Skeletal muscle satellite cell (primary cell): ENCODE results near the gene FBXW2.
"Not testable (repeated sequence)": the region's sequence is repeated elsewhere in the genome, so short reads cannot be mapped to it uniquely, and the experiment has no call there.

Source experiments
- H3K27me3 ChIP-seq: 2 replicates; pipeline ENCODE4 v1.7.0; 2013; ENCODE audit warnings: low read length; ENCODE audit not compliant: control insufficient read depth, insufficient read depth
- H3K36me3 ChIP-seq: 2 replicates; pipeline ENCODE4 v1.7.0; 2013; ENCODE audit warnings: mild to moderate bottlenecking, control low read depth, low read length; ENCODE audit not compliant: insufficient read depth
- H3K4me1 ChIP-seq: 2 replicates; pipeline ENCODE4 v1.7.0; 2013; ENCODE audit warnings: low read length; ENCODE audit not compliant: control insufficient read depth, insufficient read depth
- H3K4me2 ChIP-seq: 2 replicates; pipeline ENCODE4 v1.7.0; 2013; ENCODE audit warnings: mild to moderate bottlenecking, low read length
- H3K4me3 ChIP-seq: 2 replicates; pipeline ENCODE4 v1.7.0; 2013; ENCODE audit warnings: low read length
- H3K9ac ChIP-seq: 2 replicates; pipeline ENCODE4 v1.7.0; 2013; ENCODE audit warnings: mild to moderate bottlenecking, low read depth, low read length, moderate library complexity
- H3K9me3 ChIP-seq: replicated peaks from 2 replicates; pipeline ENCODE4 v1.7.0; 2013; ENCODE audit warnings: mild to moderate bottlenecking, control low read depth, low read length

The FBXW2 gene

GRCh38 chr9:120815075-120815474 lies 21.9 kb upstream of the FBXW2 start:
- Histone ChIP-seq H3K27me3 (no peaks in the 10 kb centered on the region), H3K4me1 (no peaks in the 10 kb centered on the region), H3K36me3 (peaks cover 29% of the 10 kb centered on the region), H3K4me3 (no peak overlapping the region), H3K4me2 (no peak overlapping the region), H3K9ac (no peak overlapping the region), H3K9me3 (no peaks in the 10 kb centered on the region)

DNA sequence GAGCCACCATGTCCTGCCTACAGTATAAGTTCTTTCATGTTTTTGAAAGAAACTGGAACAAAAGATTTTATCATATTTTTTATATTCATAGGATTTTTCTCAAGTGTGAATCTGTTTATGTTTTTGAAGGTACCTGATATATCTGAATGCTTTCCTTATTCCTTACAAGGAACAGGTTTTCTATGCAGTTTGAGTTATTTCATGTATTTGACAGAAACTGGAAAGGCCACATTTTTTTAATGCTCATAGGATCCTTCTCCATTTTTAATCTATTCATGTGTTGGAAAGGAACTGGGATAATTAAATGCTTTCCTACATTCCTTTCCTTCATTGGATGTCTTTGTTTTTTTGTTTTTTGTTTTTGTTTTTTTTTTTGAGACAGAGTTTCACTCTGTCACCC lies 15.7 kb upstream of the FBXW2 start:
- Histone ChIP-seq H3K4me2 (no peak overlapping the region), H3K9ac (no peak overlapping the region), H3K4me1 (no peaks in the 10 kb centered on the region), H3K36me3 (no peaks in the 10 kb centered on the region), H3K27me3 (no peaks in the 10 kb centered on the region), H3K4me3 (no peak overlapping the region), H3K9me3 (peaks cover 4% of the 10 kb centered on the region)

GRCh38 chr9:120807607-120808379 lies 14.6 kb upstream of the FBXW2 start:
- Histone ChIP-seq H3K36me3 (no peaks in the 10 kb centered on the region), H3K9me3 (peaks cover 4% of the 10 kb centered on the region), H3K4me2 (no peak overlapping the region), H3K4me1 (no peaks in the 10 kb centered on the region), H3K9ac (no peak overlapping the region), H3K27me3 (no peaks in the 10 kb centered on the region), H3K4me3 (no peak overlapping the region)

DNA sequence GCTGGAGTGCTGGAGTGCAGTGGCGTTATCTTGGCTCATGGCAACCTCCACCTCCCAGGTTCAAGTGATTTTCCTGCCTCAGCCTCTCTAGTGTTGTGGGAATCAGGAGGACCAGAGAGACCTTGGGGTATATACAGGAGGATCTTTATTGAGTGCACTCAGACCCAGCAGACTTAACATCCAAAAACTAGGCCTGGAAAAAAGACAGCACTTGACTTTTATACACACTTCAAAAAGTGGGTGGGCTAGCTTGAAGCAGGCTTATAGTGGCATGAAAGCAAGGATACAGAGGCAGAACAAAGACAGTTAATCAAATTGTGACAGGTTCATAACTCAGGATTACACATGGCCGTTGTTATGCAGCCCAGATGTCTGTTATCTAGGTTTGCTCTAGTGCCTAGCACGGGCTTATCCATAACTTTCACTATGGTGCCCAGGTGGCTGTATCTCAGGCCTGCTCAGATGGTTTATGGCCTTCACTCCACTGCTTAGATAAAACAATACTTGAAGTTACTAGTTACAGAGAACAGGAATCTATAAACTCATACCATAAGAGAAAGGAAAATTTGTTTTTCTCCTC lies 11.7 kb upstream of the FBXW2 start:
- not testable (repeated sequence) for H3K27me3 ChIP-seq, H3K4me2 ChIP-seq, H3K9ac ChIP-seq, H3K4me1 ChIP-seq, H3K9me3 ChIP-seq, H3K4me3 ChIP-seq, H3K36me3 ChIP-seq

DNA sequence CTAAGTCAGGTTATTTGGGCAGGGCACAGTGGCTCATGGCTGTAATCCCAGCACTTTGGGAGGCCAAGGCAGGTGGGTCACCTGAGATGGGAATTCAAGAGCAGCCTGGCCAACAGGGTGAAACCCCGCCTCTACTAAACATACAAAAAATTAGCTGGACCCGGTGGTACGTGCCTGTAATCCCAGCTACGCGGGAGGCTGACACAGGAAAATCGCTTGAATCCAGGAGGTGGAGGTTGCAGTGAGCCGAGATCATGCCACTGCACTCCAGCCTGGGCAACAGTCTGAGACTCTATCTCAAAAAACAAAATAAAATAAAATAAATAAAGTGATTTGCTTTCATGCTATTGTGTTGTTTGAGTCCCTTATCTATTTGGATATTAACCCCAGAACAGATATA lies 8.2 kb upstream of the FBXW2 start:
- no peak overlapping the region for H3K4me3 ChIP-seq
- H3K9ac ChIP-seq = no peak overlapping the region
- H3K36me3 ChIP-seq = no peaks in the 10 kb centered on the region
- H3K4me2 ChIP-seq = no peak overlapping the region
- no peaks in the 10 kb centered on the region for H3K4me1 ChIP-seq
- no peaks in the 10 kb centered on the region for H3K27me3 ChIP-seq
- no peaks in the 10 kb centered on the region for H3K9me3 ChIP-seq

DNA sequence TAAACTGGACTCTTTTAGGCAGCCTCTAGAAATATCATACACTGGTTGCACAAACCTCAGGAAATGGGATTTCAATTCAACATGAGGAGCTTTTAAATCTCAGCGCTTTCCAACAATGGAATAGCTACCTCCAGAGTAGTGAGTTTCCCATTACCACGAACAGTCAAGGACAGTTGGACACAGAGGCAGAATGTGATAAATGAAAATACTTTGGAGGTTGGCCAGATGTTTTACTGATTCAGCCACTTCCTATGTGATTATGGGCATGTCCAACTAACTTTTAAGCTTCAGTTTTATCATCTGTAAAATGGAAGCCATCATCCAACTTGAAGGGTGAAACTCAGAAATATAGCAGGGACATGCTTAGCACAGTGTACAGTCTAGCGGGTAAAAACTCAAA lies 2.1 kb downstream of the FBXW2 start:
- H3K4me3 ChIP-seq = peak overlapping the region; percentile 7
- H3K36me3 ChIP-seq = peaks cover 23% of the 10 kb centered on the region
- no peaks in the 10 kb centered on the region for H3K27me3 ChIP-seq
- peak overlapping the region; percentile 88 for H3K4me2 ChIP-seq
- no peak overlapping the region for H3K9ac ChIP-seq
- peaks cover 19% of the 10 kb centered on the region for H3K4me1 ChIP-seq
- no peaks in the 10 kb centered on the region for H3K9me3 ChIP-seq

GRCh38 chr9:120787933-120788332 lies 5.3 kb downstream of the FBXW2 start:
- Histone ChIP-seq H3K9me3 (no peaks in the 10 kb centered on the region), H3K9ac (no peak overlapping the region), H3K4me2 (no peak overlapping the region), H3K27me3 (no peaks in the 10 kb centered on the region), H3K4me3 (no peak overlapping the region), H3K36me3 (peaks cover 26% of the 10 kb centered on the region), H3K4me1 (peaks cover 18% of the 10 kb centered on the region)

GRCh38 chr9:120783602-120784047 lies 9.6 kb downstream of the FBXW2 start:
- H3K4me1 ChIP-seq = peaks cover 5% of the 10 kb centered on the region
- no peaks in the 10 kb centered on the region for H3K9me3 ChIP-seq
- H3K4me3 ChIP-seq = no peak overlapping the region
- H3K36me3 ChIP-seq = peaks cover 30% of the 10 kb centered on the region
- H3K4me2 ChIP-seq = no peak overlapping the region
- no peak overlapping the region for H3K9ac ChIP-seq
- H3K27me3 ChIP-seq = no peaks in the 10 kb centered on the region

GRCh38 chr9:120781236-120781635 lies 12.0 kb downstream of the FBXW2 start:
- peaks cover 21% of the 10 kb centered on the region for H3K36me3 ChIP-seq
- H3K9ac ChIP-seq = no peak overlapping the region
- no peak overlapping the region for H3K4me3 ChIP-seq
- H3K4me1 ChIP-seq = peaks cover 5% of the 10 kb centered on the region
- H3K9me3 ChIP-seq = no peaks in the 10 kb centered on the region
- no peaks in the 10 kb centered on the region for H3K27me3 ChIP-seq
- H3K4me2 ChIP-seq = no peak overlapping the region

DNA sequence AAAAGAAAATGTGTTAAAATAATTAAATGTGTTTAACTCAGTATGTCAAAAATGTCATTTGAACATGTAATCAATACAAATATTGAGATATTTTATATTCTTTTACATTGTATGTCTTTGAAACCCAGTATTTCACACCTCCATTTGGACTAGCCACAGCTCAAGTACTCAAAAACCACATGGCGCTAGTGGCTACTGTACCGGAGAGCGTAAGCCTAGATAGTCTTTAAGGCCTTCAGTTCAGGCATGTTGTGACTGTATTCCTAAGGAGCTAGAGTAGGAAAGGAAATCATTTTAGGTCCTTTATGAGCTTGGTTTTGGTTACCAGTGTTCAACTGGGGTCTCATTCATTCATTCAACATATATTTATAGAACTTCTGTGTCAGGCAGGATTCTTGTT lies 12.8 kb downstream of the FBXW2 start:
- Histone ChIP-seq H3K9ac (no peak overlapping the region), H3K9me3 (no peaks in the 10 kb centered on the region), H3K4me2 (no peak overlapping the region), H3K36me3 (peaks cover 25% of the 10 kb centered on the region), H3K4me3 (no peak overlapping the region), H3K27me3 (no peaks in the 10 kb centered on the region), H3K4me1 (peaks cover 5% of the 10 kb centered on the region)

DNA sequence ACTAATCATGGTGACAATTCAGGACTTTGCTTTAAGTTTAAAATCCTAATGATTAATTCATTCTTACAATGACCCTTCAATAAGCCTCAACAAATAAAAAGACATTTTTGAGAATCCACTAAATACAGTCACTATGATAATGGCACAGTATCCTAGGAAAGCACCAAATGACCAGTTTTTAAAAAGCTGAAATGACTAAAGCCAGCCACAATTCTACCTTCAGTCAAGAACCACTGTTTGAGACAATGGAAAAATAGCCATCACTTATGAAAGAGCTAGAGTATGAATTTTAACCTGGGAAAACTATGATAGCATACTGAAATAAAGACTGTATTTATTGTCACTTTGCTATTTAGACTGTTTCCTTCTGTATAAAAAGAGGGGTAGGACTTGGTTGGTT lies 14.0 kb downstream of the FBXW2 start:
- Histone ChIP-seq H3K9ac (no peak overlapping the region), H3K36me3 (peaks cover 36% of the 10 kb centered on the region), H3K4me1 (peaks cover 5% of the 10 kb centered on the region), H3K27me3 (no peaks in the 10 kb centered on the region), H3K4me3 (no peak overlapping the region), H3K4me2 (no peak overlapping the region), H3K9me3 (no peaks in the 10 kb centered on the region)

- Histone ChIP-seq H3K27me3 (no peaks in the 10 kb centered on the region), H3K9me3 (no peaks in the 10 kb centered on the region), H3K9ac (no peak overlapping the region), H3K4me2 (no peak overlapping the region), H3K36me3 (peaks cover 36% of the 10 kb centered on the region), H3K4me1 (peaks cover 4% of the 10 kb centered on the region), H3K4me3 (no peak overlapping the region)
Measured at GRCh38 chr9:120778758-120779157, 14.5 kb downstream of the FBXW2 start.
